HCT116 (cell line): ENCODE measurements around the gene ZNF177. TPM values are rescaled to one million over a fixed set of nuclear protein-coding genes. Genes with fewer than 3 reads are reported as not detected.

Source experiments
- ATAC-seq: fragments of 200-7000 bp; cut with Tn5 transposase; 2 replicates; pipeline ENCODE4 v1.9.1; 2020; ENCODE audit warnings: mild to moderate bottlenecking, moderate library complexity
- BruUV-seq: library from RNA; stranded (reverse); fragments of 400-500 nt; replicated peaks from 2 replicates; lab custom pipeline; 2021; lab: Mats Ljungman, UMichigan
- CTCF ChIA-PET: fragments of 300-600 bp; sonication (Branson Sonifier 250); formaldehyde crosslinking; loops from one replicate; lab custom pipeline; 2021; ENCODE audit warnings: antibody characterized with exemption; lab: Charles Lee
- POLR2A ChIA-PET: fragments of 300-600, 350-600 bp; sonication (Branson Sonifier 250); formaldehyde crosslinking; loops from one replicate; lab custom pipeline; 2021; ENCODE audit warnings: antibody characterized with exemption; lab: Charles Lee
- RAD21 ChIA-PET, 2 experiments: fragments of 300-600 bp; sonication (Branson Sonifier 250); formaldehyde crosslinking; loops; one replicate each; lab custom pipeline; 2023; ENCODE audit warnings: low total read pairs in 2 of 2; ENCODE audit not compliant: uncharacterized antibody in 2 of 2, unreplicated experiment in 2 of 2, low non-redundant PET in 1 of 2; lab: Charles Lee
- DNase-seq: peaks from one replicate; pipeline ENCODE4 v3.0.0-alpha.2; 2010; ENCODE audit warnings: low read depth, low spot score
- H2AFZ ChIP-seq: fragments of 200-600 bp; shearing (Covaris generic), sonication (generic); 2 replicates; pipeline ENCODE4 v1.6.1; 2017; ENCODE audit warnings: low read depth, mixed run types, mixed read lengths, antibody characterized with exemption, low read length; ENCODE audit not compliant: poor library complexity, severe bottlenecking
- H3K27ac ChIP-seq: 2 replicates; pipeline ENCODE4 v1.5.1; 2012; ENCODE audit warnings: low read depth, low read length
- H3K27me3 ChIP-seq: fragments of 200-600 bp; sonication (generic); 2 replicates; pipeline ENCODE4 v1.6.1; 2016; ENCODE audit warnings: mixed run types, low read length, mixed read lengths; ENCODE audit not compliant: insufficient read depth
- H3K36me3 ChIP-seq, 2 experiments: fragments of 200-500 bp in 1 of 2; fragments of 200-600 bp in 1 of 2; sonication (Bioruptor generic) in 1 of 2; sonication (generic) in 1 of 2; 2 replicates each; pipeline versions ENCODE4 v1.5.1 to v1.6.1; 2014 to 2016; ENCODE audit warnings: low read length in 2 of 2, inconsistent platforms in 1 of 2, mixed read lengths in 1 of 2, mixed run types in 1 of 2; ENCODE audit not compliant: insufficient read depth in 2 of 2, control insufficient read depth in 1 of 2
- H3K4me1 ChIP-seq, 2 experiments: fragments of 200-600 bp in 1 of 2; sonication (generic) in 1 of 2; 2 replicates each; pipeline versions ENCODE4 v1.5.1 to v1.6.1; 2012 to 2017; ENCODE audit warnings: low read length in 2 of 2, inconsistent platforms in 1 of 2, mild to moderate bottlenecking in 1 of 2, mixed read lengths in 1 of 2, mixed run types in 1 of 2, moderate library complexity in 1 of 2; ENCODE audit not compliant: insufficient read depth in 2 of 2, control insufficient read depth in 1 of 2
- H3K4me2 ChIP-seq: fragments of 200-600 bp; sonication (generic); 2 replicates; pipeline ENCODE4 v1.6.1; 2017; ENCODE audit warnings: mixed run types, low read length, mixed read lengths
- H3K4me3 ChIP-seq, 2 experiments: fragments of 200-600 bp in 1 of 2; sonication (generic) in 1 of 2; replicated peaks in 1 of 2; 2 replicates each; pipeline ENCODE4 v1.5.1; 2011 to 2016; ENCODE audit warnings: low read length in 2 of 2, control low read depth in 1 of 2, low read depth in 1 of 2, mild to moderate bottlenecking in 1 of 2, mixed read lengths in 1 of 2, mixed run types in 1 of 2
- H3K79me2 ChIP-seq: fragments of 200-600 bp; sonication (generic); 2 replicates; pipeline ENCODE4 v1.6.1; 2017; ENCODE audit warnings: mild to moderate bottlenecking, mixed run types, low read length, moderate library complexity, mixed read lengths; ENCODE audit not compliant: insufficient read depth
- H3K9ac ChIP-seq: fragments of 200-600 bp; sonication (generic); 2 replicates; pipeline ENCODE4 v1.6.1; 2016; ENCODE audit warnings: low read length, mixed read lengths
- H3K9me2 ChIP-seq: fragments of 200-600 bp; sonication (generic), shearing (Covaris generic); 2 replicates; pipeline ENCODE4 v1.6.1; 2017; ENCODE audit warnings: mixed run types, mild to moderate bottlenecking, moderate library complexity; ENCODE audit not compliant: insufficient read depth
- H3K9me3 ChIP-seq, 2 experiments: fragments of 200-500 bp in 1 of 2; fragments of 200-600 bp in 1 of 2; sonication (Bioruptor generic) in 1 of 2; sonication (generic) in 1 of 2; 2 replicates each; pipeline ENCODE4 v1.6.1; 2014 to 2017; ENCODE audit warnings: low read length in 2 of 2, mixed read lengths in 2 of 2, inconsistent platforms in 1 of 2, low read depth in 1 of 2, mild to moderate bottlenecking in 1 of 2, mixed run types in 1 of 2, moderate library complexity in 1 of 2; ENCODE audit not compliant: control insufficient read depth in 1 of 2, insufficient read depth in 1 of 2
- H4K20me1 ChIP-seq: fragments of 200-600 bp; sonication (generic), shearing (Covaris generic); 2 replicates; pipeline ENCODE4 v1.6.1; 2017; ENCODE audit warnings: mixed run types, mild to moderate bottlenecking, moderate library complexity; ENCODE audit not compliant: insufficient read depth
- ATF3 ChIP-seq: IDR thresholded peaks from 2 replicates; pipeline ENCODE4 v1.6.1; 2012
- EGR1 ChIP-seq: IDR thresholded peaks from 2 replicates; pipeline ENCODE4 v1.6.1; 2012; ENCODE audit warnings: low read depth
- ELF1 ChIP-seq: IDR thresholded peaks from 2 replicates; pipeline ENCODE4 v1.6.1; 2012; ENCODE audit warnings: low read depth, borderline replicate concordance
- EZH2 ChIP-seq: fragments of 200-600 bp; sonication (generic); IDR thresholded peaks from 2 replicates; pipeline ENCODE4 v1.6.1; 2017; ENCODE audit warnings: antibody characterized with exemption, mixed run types
- FOSL1 ChIP-seq: IDR thresholded peaks from 2 replicates; pipeline ENCODE4 v1.6.1; 2012; ENCODE audit warnings: low read depth
- POLR2A ChIP-seq: IDR thresholded peaks from 2 replicates; pipeline ENCODE4 v1.7.0; 2011; ENCODE audit warnings: borderline replicate concordance; ENCODE audit not compliant: insufficient read depth, insufficient read length; ENCODE audit errors: extremely low read depth
- RAD21 ChIP-seq: IDR thresholded peaks from 2 replicates; pipeline ENCODE4 v1.6.1; 2012; ENCODE audit warnings: low read depth, mild to moderate bottlenecking
- REST ChIP-seq: IDR thresholded peaks from 2 replicates; pipeline ENCODE4 v1.6.1; 2012; ENCODE audit warnings: low read depth
- SIN3A ChIP-seq: IDR thresholded peaks from 2 replicates; pipeline ENCODE4 v1.6.1; 2012; ENCODE audit warnings: low read depth
- TCF7L2 ChIP-seq: IDR thresholded peaks from 2 replicates; pipeline ENCODE4 v1.7.0; 2011; ENCODE audit warnings: borderline replicate concordance, inconsistent platforms; ENCODE audit not compliant: insufficient read depth, insufficient read length; ENCODE audit errors: extremely low read depth
- YY1 ChIP-seq: IDR thresholded peaks from 2 replicates; pipeline ENCODE4 v1.6.1; 2011; ENCODE audit warnings: low read length, low read depth, moderate library complexity, mild to moderate bottlenecking; ENCODE audit not compliant: insufficient replicate concordance; ENCODE audit errors: extremely low read depth
- ZFX ChIP-seq: fragments of 450-650 bp; IDR thresholded peaks from 2 replicates; pipeline ENCODE4 v1.6.1; 2017
- intact Hi-C: fragments of 100-400 bp; cut with micrococcal nuclease; formaldehyde crosslinking; loops from 2 replicates; pipeline ENCODE4 v1.10.0; 2022
- total RNA-seq: library from RNA; stranded (reverse); gene quantifications from one replicate; pipeline ENCODE4 v1.2.1, GENCODE V29; 2021; ENCODE audit not compliant: unreplicated experiment

Gene ZNF177
- total RNA-seq, 1 experiment from 2014 or later = 1.2 TPM

GRCh38 chr19:9407827-9408226, 45.0 kb downstream of the ZNF177 start:
- H3K9me2 ChIP-seq = no peaks in the 10 kb centered on the region
- H3K4me3 ChIP-seq = no peak overlapping the region
- intact Hi-C loops = no loop called here
- H3K4me2 ChIP-seq = no peak overlapping the region
- 0 out of 4 replicates have a peak, but pooled peaks cover 0 to under 1% of the 10 kb centered on the region in 2 experiments for H3K36me3 ChIP-seq
- no peak for TF ChIP-seq EGR1
- TF ChIP-seq REST = no peak
- TF ChIP-seq ZFX = no peak
- TF ChIP-seq ATF3 = no peak
- TF ChIP-seq FOSL1 = no peak
- no peak for TF ChIP-seq POLR2A
- TF ChIP-seq RAD21 = no peak
- TF ChIP-seq ELF1 = no peak
- TF ChIP-seq SIN3A = no peak
- TF ChIP-seq EZH2 = no peak
- TF ChIP-seq TCF7L2 = no peak
- TF ChIP-seq YY1 = no peak
- RAD21 ChIA-PET = no interaction called here
- H3K79me2 ChIP-seq = no peaks in the 10 kb centered on the region
- peaks cover 5 to 22% of the 10 kb centered on the region in 2 experiments; a peak in 1 of 4 replicates for H3K9me3 ChIP-seq
- H4K20me1 ChIP-seq = no peaks in the 10 kb centered on the region
- no peaks in the 10 kb centered on the region for H3K27me3 ChIP-seq
- H3K27ac ChIP-seq = no peak overlapping the region
- H3K4me1 ChIP-seq = no peaks in the 10 kb centered on the region
- CTCF ChIA-PET = no interaction called here
- POLR2A ChIA-PET = no interaction called here
- no peak overlapping the region for H2AFZ ChIP-seq
- no peak for ATAC-seq
- BruUV-seq = no TSS peak
- DNase-seq = no peak
- no peak overlapping the region for H3K9ac ChIP-seq
